Esophagus muscularis mucosa (tissue), 4 donors: Measurements from ENCODE around the gene BLM.

Source experiments
- EP300 ChIP-seq: sonication (generic); formaldehyde crosslinking; IDR thresholded peaks from one replicate; pipeline ENCODE4 v1.6.1; 2017; ENCODE audit warnings: antibody characterized with exemption
- POLR2A ChIP-seq: fragments of 450-650 bp; IDR thresholded peaks from one replicate; pipeline ENCODE4 v1.6.1; 2017; ENCODE audit warnings: antibody characterized with exemption, moderate library complexity, mild to moderate bottlenecking, low read depth
- POLR2AphosphoS5 ChIP-seq, 2 donors: sonication (generic); formaldehyde crosslinking; IDR thresholded peaks; one replicate each; pipeline ENCODE4 v1.6.1; 2017; ENCODE audit warnings: antibody characterized with exemption in 2 of 2
- TF ChIP-seq, protein P1 (sequence below), 3 experiments: fragments of 200-600 bp in 2 of 3; fragments of 450-650 bp in 1 of 3; sonication (generic) in 2 of 3; IDR thresholded peaks; one replicate each; pipeline ENCODE4 v1.5.1; 2017 to 2019; ENCODE audit warnings: antibody characterized with exemption in 3 of 3, mild to moderate bottlenecking in 2 of 3, moderate library complexity in 1 of 3

DNA sequence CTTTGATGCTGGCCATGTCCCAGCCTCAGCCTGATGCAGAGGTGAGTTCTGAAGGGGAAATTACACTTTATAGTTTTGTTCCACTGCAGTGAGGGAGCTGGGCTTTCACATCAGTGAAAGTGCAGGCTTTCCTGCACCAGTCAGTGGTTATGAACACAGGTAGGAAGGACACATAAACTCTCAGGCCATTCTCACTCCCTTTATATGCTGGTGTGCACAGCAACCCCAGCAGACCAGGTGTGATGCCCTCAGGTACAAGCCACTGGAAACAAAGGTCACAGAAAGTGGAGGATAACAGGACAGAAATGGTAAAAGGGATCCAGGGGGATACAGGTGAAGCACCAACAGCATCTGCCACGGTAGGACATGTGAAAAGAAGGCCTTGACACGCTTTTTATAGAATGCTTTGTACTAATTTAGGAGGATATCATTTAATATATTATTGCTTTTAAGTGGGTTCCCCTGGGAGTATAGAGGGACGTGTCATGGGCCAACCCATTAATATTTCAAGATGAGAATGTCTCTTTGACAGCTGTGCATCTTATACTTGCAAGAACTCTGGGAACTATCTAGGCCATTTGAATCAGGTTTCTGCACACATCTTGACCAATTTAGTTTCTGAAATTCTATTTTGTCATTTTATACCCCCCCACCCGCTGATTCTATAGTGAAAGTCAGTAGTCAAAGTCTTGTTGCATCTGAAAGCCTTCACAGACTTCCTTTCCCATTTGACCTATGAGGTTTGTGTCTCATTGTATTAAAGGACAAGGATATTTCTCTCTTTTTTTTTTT, 25.0 kb upstream of the BLM start:
- TF ChIP-seq, protein P1, sequence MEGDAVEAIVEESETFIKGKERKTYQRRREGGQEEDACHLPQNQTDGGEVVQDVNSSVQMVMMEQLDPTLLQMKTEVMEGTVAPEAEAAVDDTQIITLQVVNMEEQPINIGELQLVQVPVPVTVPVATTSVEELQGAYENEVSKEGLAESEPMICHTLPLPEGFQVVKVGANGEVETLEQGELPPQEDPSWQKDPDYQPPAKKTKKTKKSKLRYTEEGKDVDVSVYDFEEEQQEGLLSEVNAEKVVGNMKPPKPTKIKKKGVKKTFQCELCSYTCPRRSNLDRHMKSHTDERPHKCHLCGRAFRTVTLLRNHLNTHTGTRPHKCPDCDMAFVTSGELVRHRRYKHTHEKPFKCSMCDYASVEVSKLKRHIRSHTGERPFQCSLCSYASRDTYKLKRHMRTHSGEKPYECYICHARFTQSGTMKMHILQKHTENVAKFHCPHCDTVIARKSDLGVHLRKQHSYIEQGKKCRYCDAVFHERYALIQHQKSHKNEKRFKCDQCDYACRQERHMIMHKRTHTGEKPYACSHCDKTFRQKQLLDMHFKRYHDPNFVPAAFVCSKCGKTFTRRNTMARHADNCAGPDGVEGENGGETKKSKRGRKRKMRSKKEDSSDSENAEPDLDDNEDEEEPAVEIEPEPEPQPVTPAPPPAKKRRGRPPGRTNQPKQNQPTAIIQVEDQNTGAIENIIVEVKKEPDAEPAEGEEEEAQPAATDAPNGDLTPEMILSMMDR (IDR thresholded peaks at IDR 0.05) = no peak
- no peak for TF ChIP-seq POLR2AphosphoS5 (IDR thresholded peaks at IDR 0.05)
- no peak for TF ChIP-seq POLR2A
- TF ChIP-seq EP300 = no peak
